Colonic mucosa (tissue), 4 donors: ENCODE measurements around the gene ESRRG. TPM values are rescaled to one million over a fixed set of nuclear protein-coding genes. Genes with fewer than 3 reads are reported as not detected.

ENCODE experiments used
- DNase-seq: peaks from one replicate; pipeline ENCODE4 v3.0.0-alpha.2; 2020
- H3K27ac ChIP-seq: fragments of 200-600 bp; one replicate; pipeline ENCODE4 v1.8.0; 2021
- H3K27me3 ChIP-seq: fragments of 200-600 bp; one replicate; pipeline ENCODE4 v1.8.0; 2021
- H3K36me3 ChIP-seq: fragments of 200-600 bp; one replicate; pipeline ENCODE4 v1.8.0; 2021
- H3K4me1 ChIP-seq: fragments of 200-600 bp; one replicate; pipeline ENCODE4 v1.8.0; 2021; ENCODE audit warnings: mild to moderate bottlenecking
- H3K4me3 ChIP-seq: fragments of 200-600 bp; one replicate; pipeline ENCODE4 v1.8.0; 2021
- H3K9ac ChIP-seq, 2 donors: one replicate each; pipeline ENCODE4 v1.7.0; 2013; ENCODE audit warnings: control low read depth in 2 of 2, low read depth in 2 of 2, low read length in 2 of 2
- H3K9me3 ChIP-seq: fragments of 200-600 bp; one replicate; pipeline ENCODE4 v1.8.0; 2021
- intact Hi-C: fragments of 100-400 bp; cut with DNase I; formaldehyde crosslinking; loops from one replicate; pipeline ENCODE4 v1.14.1; 2022
- total RNA-seq, 2 donors: library from RNA; stranded (reverse); fragmentation: NEBNext Ultra II Directional in 1 of 2; extraction: Animal tissue kit (Norgen Biotek cat#: 25700) in 1 of 2; gene quantifications; one replicate each; pipeline ENCODE4 v1.2.1, GENCODE V29; 2021
- TF ChIP-seq, protein P1 (sequence below): fragments of 200-600 bp; IDR thresholded peaks from one replicate; pipeline ENCODE4 v1.8.0; 2022; ENCODE audit warnings: antibody characterized with exemption, mild to moderate bottlenecking
- donor health status: healthy.
- donor health status: DM: no; HTN: no; CAD: no.
- donor health status: DM: no; HTN: no; CAD: no.

The ESRRG gene
- total RNA-seq, 2 donors from 2014 or later: 0.10 to 0.27 TPM

- no peaks in the 10 kb centered on the region for H3K9me3 ChIP-seq
- DNase-seq: no peak
- intact Hi-C loops: no loop called here
- H3K27me3 ChIP-seq: no peaks in the 10 kb centered on the region
- no peak overlapping the region for H3K9ac ChIP-seq
- H3K36me3 ChIP-seq: no peaks in the 10 kb centered on the region
- no peak overlapping the region for H3K27ac ChIP-seq
- no peak overlapping the region for H3K4me3 ChIP-seq
- no peaks in the 10 kb centered on the region for H3K4me1 ChIP-seq
- TF ChIP-seq, protein P1, sequence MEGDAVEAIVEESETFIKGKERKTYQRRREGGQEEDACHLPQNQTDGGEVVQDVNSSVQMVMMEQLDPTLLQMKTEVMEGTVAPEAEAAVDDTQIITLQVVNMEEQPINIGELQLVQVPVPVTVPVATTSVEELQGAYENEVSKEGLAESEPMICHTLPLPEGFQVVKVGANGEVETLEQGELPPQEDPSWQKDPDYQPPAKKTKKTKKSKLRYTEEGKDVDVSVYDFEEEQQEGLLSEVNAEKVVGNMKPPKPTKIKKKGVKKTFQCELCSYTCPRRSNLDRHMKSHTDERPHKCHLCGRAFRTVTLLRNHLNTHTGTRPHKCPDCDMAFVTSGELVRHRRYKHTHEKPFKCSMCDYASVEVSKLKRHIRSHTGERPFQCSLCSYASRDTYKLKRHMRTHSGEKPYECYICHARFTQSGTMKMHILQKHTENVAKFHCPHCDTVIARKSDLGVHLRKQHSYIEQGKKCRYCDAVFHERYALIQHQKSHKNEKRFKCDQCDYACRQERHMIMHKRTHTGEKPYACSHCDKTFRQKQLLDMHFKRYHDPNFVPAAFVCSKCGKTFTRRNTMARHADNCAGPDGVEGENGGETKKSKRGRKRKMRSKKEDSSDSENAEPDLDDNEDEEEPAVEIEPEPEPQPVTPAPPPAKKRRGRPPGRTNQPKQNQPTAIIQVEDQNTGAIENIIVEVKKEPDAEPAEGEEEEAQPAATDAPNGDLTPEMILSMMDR: no peak
Observed at GRCh38 chr1:216604771-216605170, 118.5 kb downstream of the ESRRG start.

DNA sequence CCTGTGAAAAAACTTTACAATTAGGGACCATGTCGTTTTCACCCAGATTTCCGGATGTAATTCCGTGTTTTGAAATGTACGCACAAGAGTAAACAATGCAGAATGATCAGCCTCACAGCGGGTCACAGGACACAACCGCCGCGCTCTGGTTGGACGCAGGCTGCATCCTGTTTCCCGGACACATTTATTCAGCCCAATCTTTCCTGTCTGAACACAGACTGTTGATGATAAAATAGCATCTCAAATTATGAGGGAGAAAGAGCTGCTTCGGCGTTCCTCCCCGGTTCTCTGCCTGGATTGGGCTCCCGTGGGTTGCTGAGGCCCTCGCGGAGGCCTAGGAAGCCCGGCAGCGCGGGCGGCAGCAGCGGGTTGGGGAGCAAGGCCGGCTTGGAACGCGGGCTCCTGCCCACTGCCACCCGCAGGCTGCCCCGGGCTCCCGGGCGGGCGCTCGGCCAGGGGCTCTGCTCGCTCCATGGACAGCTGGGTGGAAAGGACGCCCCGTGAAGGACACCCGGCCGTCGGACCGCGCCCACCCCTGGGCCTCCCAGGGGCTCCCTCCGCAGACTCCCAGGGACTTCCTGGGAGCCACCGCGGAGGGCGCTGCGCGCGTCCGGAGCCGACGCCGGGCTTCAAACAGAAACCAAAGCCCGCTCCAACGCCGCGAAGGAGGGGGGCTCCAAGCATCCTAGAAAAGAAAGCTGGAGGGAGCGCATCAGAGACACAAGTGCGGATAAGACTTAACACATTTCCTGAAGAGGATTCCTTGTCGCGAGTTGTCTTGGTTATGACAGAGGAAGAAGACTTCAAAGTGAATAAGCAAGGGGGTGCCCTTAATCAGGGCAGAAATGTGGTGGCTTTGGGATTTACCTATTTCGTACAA, 122.3 kb downstream of the ESRRG start:
- H3K4me3 ChIP-seq: peak overlapping the region; percentile 70
- no peaks in the 10 kb centered on the region for H3K4me1 ChIP-seq
- peak overlapping the region; percentile 92 for H3K27ac ChIP-seq
- H3K9ac ChIP-seq: peak overlapping the region; percentile 73 to 76
- no peaks in the 10 kb centered on the region for H3K9me3 ChIP-seq
- H3K36me3 ChIP-seq: no peaks in the 10 kb centered on the region
- TF ChIP-seq, protein P1: peak; percentile 41
- peak; percentile 85 for DNase-seq
- intact Hi-C loops: no loop called here
- H3K27me3 ChIP-seq: no peaks in the 10 kb centered on the region

- intact Hi-C loops: no loop called here
- no peaks in the 10 kb centered on the region for H3K36me3 ChIP-seq
- no peak overlapping the region for H3K27ac ChIP-seq
- H3K9me3 ChIP-seq: no peaks in the 10 kb centered on the region
- no peak for DNase-seq
- TF ChIP-seq, protein P1: no peak
- no peaks in the 10 kb centered on the region for H3K27me3 ChIP-seq
- no peak overlapping the region for H3K9ac ChIP-seq
- H3K4me3 ChIP-seq: no peak overlapping the region
- no peaks in the 10 kb centered on the region for H3K4me1 ChIP-seq
Observed at GRCh38 chr1:216599851-216600250, 123.4 kb downstream of the ESRRG start.

DNA sequence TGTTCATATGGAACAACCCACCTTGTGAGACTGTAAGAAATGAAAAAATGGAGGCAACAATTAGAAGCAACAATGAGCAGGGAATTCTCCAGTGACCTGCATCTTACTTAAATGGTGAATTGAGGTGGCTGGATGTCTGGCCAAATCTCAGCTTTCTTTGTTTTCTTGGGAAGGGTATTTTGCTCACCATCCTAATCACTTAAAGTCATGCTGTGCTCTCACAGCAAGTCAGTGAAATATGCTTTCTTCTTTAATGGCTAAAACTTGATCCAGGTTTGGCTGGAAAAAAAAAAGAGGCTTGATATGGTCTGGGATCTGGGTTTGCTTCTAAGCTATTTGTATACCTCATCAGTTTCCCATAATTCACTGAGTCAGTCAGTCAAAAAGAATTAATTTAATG, 124.8 kb downstream of the ESRRG start:
- TF ChIP-seq, protein P1: no peak
- Histone ChIP-seq H3K9me3 (no peaks in the 10 kb centered on the region), H3K36me3 (no peaks in the 10 kb centered on the region), H3K4me1 (no peaks in the 10 kb centered on the region), H3K27me3 (no peaks in the 10 kb centered on the region), H3K9ac (no peak overlapping the region), H3K4me3 (no peak overlapping the region), H3K27ac (no peak overlapping the region)
- no peak for DNase-seq
- intact Hi-C loops: no loop called here

DNA sequence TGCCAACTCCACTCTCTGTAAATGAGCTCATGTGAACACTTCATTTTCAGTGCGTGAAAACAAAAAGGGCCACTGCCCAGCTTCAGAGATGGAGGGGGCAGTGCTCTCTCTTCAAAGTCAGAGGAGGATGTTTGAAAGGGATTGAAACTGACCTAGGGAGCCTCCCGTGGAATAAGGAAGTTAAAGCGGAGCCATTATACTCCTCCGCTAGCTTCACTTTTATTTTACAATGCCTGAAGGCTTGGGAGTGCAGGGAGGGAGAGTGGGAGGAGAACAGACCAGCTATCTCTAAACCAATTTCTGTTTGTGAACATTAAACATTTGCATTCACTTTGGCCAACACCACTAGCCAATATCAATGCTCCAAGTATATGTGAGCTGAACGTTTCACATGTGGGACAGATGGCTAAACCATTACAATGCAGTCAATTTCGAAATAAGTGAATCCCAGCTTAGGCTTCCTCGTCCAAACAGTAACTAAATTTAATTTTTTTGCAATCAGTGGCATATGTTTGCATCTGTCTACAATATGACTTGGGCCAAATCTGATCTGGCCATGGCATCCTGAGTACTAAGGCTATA, 126.9 kb downstream of the ESRRG start:
- Histone ChIP-seq H3K4me1 (no peaks in the 10 kb centered on the region), H3K4me3 (no peak overlapping the region), H3K36me3 (no peaks in the 10 kb centered on the region), H3K9me3 (no peaks in the 10 kb centered on the region), H3K27me3 (no peaks in the 10 kb centered on the region), H3K9ac (peak overlapping the region in 1 of 2 donors; percentile 8), H3K27ac (no peak overlapping the region)
- no peak for DNase-seq
- intact Hi-C loops: no loop called here
- TF ChIP-seq, protein P1: no peak
